GM19351 (cell line): ENCODE data around the gene MYH15.
"Not testable (repeated sequence)": the region's sequence is repeated elsewhere in the genome, so short reads cannot be mapped to it uniquely, and the experiment has no call there.

ENCODE experiments used
- ATAC-seq: cut with Tn5 transposase; IDR thresholded peaks from one replicate; pipeline ENCODE4 v1.9.1; 2021; ENCODE audit warnings: mild to moderate bottlenecking, moderate library complexity; ENCODE audit not compliant: unreplicated experiment

The MYH15 gene

GRCh38 chr3:108393128-108393900, 117.1 kb downstream of the MYH15 start:
- no peak for ATAC-seq

- ATAC-seq: no peak
Observed at GRCh38 chr3:108391917-108392593, 118.3 kb downstream of the MYH15 start.

- ATAC-seq: no peak
Observed at GRCh38 chr3:108389372-108389771, 121.0 kb downstream of the MYH15 start.

GRCh38 chr3:108388136-108389132, 122.0 kb downstream of the MYH15 start:
- peak; percentile 74 for ATAC-seq

- ATAC-seq: no peak
Observed at GRCh38 chr3:108387063-108387462, 123.3 kb downstream of the MYH15 start.

- ATAC-seq: no peak
Observed at GRCh38 chr3:108383306-108383705, 127.1 kb downstream of the MYH15 start.

- no peak for ATAC-seq
Observed at GRCh38 chr3:108381529-108382140, 128.8 kb downstream of the MYH15 start.

GRCh38 chr3:108380128-108380795, 130.1 kb downstream of the MYH15 start:
- ATAC-seq: no peak

GRCh38 chr3:108378952-108379342, 131.4 kb downstream of the MYH15 start:
- not testable (repeated sequence) for ATAC-seq

GRCh38 chr3:108378153-108378951, 132.0 kb downstream of the MYH15 start:
- peak; percentile 80 for ATAC-seq

- ATAC-seq: no peak
Observed at GRCh38 chr3:108377384-108377783, 133.0 kb downstream of the MYH15 start.

GRCh38 chr3:108376026-108376425, 134.4 kb downstream of the MYH15 start:
- no peak for ATAC-seq

GRCh38 chr3:108359011-108359410, 151.4 kb downstream of the MYH15 start:
- ATAC-seq: no peak

- no peak for ATAC-seq
Observed at GRCh38 chr3:108357042-108357441, 153.4 kb downstream of the MYH15 start.

- no peak for ATAC-seq
Observed at GRCh38 chr3:108354562-108354961, 155.8 kb downstream of the MYH15 start.

- no peak for ATAC-seq
Observed at GRCh38 chr3:108352176-108352575, 158.2 kb downstream of the MYH15 start.

GRCh38 chr3:108346301-108347227, 163.8 kb downstream of the MYH15 start:
- no peak for ATAC-seq

GRCh38 chr3:108345492-108346205, 164.7 kb downstream of the MYH15 start:
- no peak for ATAC-seq
